ENCODE measurements around the gene TRPV4. TPM values are rescaled to one million over a fixed set of nuclear protein-coding genes. Genes with fewer than 3 reads are reported as not detected.

TRPV4 gene
- total RNA-seq, 1 donor from 2014 or later, result 2.1 TPM

GRCh38 chr12:109818905-109819500 is 14.2 kb downstream of the TRPV4 start:
- DNase-seq (ENCODE audit: extremely low spot score, unreplicated experiment), result no peak
- Mint-ChIP-seq H3K4me1 (ENCODE audit: unreplicated experiment) (peaks cover 4% of the 10 kb centered on the region), H3K9me3 (no peaks in the 10 kb centered on the region), H3K27me3 (peaks cover 3% of the 10 kb centered on the region), H3K27ac (peak overlapping the region; percentile 53), H3K4me3 (no peak overlapping the region), H3K36me3 (no peaks in the 10 kb centered on the region)
- TF ChIP-seq CTCF (conservative IDR thresholded peaks at IDR 0.05), result no peak

- Mint-ChIP-seq H3K36me3 (no peaks in the 10 kb centered on the region), H3K27ac (no peak overlapping the region), H3K4me1 (ENCODE audit: unreplicated experiment) (peaks cover 4% of the 10 kb centered on the region), H3K27me3 (peaks cover 3% of the 10 kb centered on the region), H3K9me3 (no peaks in the 10 kb centered on the region), H3K4me3 (no peak overlapping the region)
- no peak for TF ChIP-seq CTCF (conservative IDR thresholded peaks at IDR 0.05)
- no peak for DNase-seq (ENCODE audit: extremely low spot score, unreplicated experiment)
These were observed 14.9 kb downstream of the TRPV4 start for GRCh38 chr12:109818253-109818652.

DNA sequence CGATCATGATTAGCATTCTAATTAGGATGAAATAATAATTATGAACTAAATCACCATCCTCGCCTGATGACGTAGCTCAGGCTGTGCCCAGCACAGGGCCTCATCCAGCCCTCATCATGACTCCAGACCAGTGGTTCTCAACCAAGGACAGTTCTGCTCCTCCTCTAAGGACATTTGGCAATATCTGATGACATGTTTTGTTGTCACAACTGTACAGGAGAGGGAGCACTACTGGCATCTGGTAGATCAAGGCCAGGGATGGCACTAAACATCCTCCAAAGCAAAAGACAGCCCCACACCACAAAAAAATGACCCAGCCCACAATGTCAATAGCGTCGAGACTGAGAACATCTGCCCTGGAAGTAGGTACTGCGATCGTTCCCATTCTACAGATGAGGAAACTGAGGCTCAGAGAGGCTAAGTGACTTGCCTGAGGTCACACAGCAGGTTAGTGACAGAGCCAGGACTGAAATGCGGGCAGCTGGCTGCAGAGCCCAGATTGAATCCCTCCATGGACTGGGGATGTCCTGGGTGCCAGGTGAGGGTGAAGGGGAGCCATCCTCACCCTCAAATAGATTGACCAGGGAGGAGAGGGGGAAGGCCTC is 15.5 kb downstream of the TRPV4 start:
- Mint-ChIP-seq H3K27ac (no peak overlapping the region), H3K4me1 (ENCODE audit: unreplicated experiment) (peaks cover 4% of the 10 kb centered on the region), H3K27me3 (peaks cover 3% of the 10 kb centered on the region), H3K4me3 (no peak overlapping the region), H3K9me3 (no peaks in the 10 kb centered on the region), H3K36me3 (no peaks in the 10 kb centered on the region)
- no peak for TF ChIP-seq CTCF (conservative IDR thresholded peaks at IDR 0.05)
- no peak for DNase-seq (ENCODE audit: extremely low spot score, unreplicated experiment)

DNA sequence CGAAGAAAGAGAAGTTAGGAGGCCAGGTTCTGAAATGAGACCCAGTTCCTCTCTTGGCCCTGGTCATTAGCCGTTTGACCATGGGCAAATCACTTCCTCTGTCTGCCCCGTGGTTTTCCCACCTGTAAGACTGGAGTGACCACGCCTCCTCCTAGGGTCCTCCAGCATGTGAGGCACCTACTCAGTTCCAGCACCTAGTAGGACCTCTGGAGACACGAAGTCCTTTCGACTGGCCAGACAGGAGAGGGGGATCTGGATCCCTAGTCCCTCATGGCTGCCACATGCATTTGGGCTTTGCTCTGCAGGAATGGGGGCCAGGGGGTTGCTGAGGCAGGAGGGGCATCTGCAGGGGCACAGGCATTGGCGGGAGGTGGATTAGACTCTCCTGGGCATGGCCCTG is 16.3 kb downstream of the TRPV4 start:
- DNase-seq (ENCODE audit: extremely low spot score, unreplicated experiment), result no peak
- peaks cover 4% of the 10 kb centered on the region for H3K4me1 Mint-ChIP-seq (ENCODE audit: unreplicated experiment)
- TF ChIP-seq CTCF (conservative IDR thresholded peaks at IDR 0.05), result no peak
- no peak overlapping the region for H3K27ac Mint-ChIP-seq
- no peaks in the 10 kb centered on the region for H3K9me3 Mint-ChIP-seq
- H3K27me3 Mint-ChIP-seq, result peaks cover 3% of the 10 kb centered on the region
- no peaks in the 10 kb centered on the region for H3K36me3 Mint-ChIP-seq
- no peak overlapping the region for H3K4me3 Mint-ChIP-seq

DNA sequence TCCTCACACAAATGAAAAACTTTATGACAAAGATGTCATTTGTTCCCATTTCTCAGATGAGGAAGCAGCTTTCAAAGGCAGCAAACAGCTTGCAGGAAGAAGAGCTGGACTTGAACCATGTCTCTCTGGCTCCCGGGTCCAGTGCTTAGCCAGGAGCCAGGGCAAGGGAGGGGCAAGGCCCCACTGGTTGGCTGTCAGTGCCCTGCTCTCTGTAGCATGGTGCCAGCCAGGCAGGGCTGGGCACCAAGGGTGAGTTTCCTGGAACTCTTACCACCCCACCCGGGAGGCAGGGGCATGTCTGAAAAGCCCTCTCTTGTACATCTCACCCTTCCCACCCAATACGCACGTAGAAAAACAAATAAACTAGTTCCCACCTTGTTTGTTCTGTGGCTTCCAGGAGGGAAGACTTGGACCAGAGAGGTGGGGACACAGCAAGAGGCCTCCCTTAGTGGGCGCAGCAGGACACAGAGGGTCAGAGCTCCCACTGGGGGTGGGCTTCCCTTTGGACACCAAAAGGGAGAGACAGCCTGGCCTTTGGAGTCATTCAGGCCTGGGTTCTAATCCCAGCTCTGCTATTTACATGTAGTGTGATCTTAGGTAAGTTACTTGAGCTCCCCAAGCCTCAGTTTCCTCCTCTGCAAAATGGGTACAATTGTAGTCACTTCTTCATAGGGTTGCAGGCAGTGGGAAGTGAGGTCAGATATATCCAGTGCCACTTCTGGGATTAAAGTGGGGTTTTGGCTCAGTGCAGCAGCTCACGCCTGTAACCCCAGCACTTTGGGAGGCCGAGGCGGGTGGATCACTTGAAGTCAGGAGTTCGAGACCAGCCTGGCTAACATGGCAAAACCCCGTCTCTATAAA is 17.2 kb downstream of the TRPV4 start:
- H3K9me3 Mint-ChIP-seq, result no peaks in the 10 kb centered on the region
- peaks cover 4% of the 10 kb centered on the region for H3K4me1 Mint-ChIP-seq (ENCODE audit: unreplicated experiment)
- H3K27me3 Mint-ChIP-seq, result peaks cover 3% of the 10 kb centered on the region
- H3K4me3 Mint-ChIP-seq, result no peak overlapping the region
- TF ChIP-seq CTCF (conservative IDR thresholded peaks at IDR 0.05), result no peak
- H3K27ac Mint-ChIP-seq, result no peak overlapping the region
- no peak for DNase-seq (ENCODE audit: extremely low spot score, unreplicated experiment)
- no peaks in the 10 kb centered on the region for H3K36me3 Mint-ChIP-seq
